Upper lobe of left lung (tissue), 4 donors: ENCODE results near the gene MTMR1.

Experiments used
- CTCF ChIP-seq, 6 experiments: fragments of 450-650 bp in 4 of 6; fragments of 200-600 bp in 2 of 6; sonication (generic) in 2 of 6; IDR thresholded peaks; one replicate each; pipeline ENCODE4 v1.5.1; 2016 to 2019; ENCODE audit warnings: antibody characterized with exemption in 6 of 6
- POLR2A ChIP-seq, 4 donors: fragments of 450-650 bp; IDR thresholded peaks; one replicate each; pipeline ENCODE4 v1.5.1; 2016 to 2017; ENCODE audit warnings: antibody characterized with exemption in 4 of 4, mild to moderate bottlenecking in 2 of 4
- POLR2AphosphoS5 ChIP-seq, 2 donors: sonication (generic); formaldehyde crosslinking; IDR thresholded peaks; one replicate each; pipeline ENCODE4 v1.5.1; 2017; ENCODE audit warnings: antibody characterized with exemption in 2 of 2

- TF ChIP-seq POLR2A (IDR thresholded peaks at IDR 0.05) (no peak), CTCF (IDR thresholded peaks at IDR 0.05) (no peak), POLR2AphosphoS5 (IDR thresholded peaks at IDR 0.05) (no peak)
Measured at GRCh38 chrX:150736475-150736874, 43.3 kb downstream of the MTMR1 start.
